ENCODE measurements around the gene NFAT5. TPM values are rescaled to one million over a fixed set of nuclear protein-coding genes. Genes with fewer than 3 reads are reported as not detected.
"Not testable (repeated sequence)": the region's sequence is repeated elsewhere in the genome, so short reads cannot be mapped to it uniquely, and the experiment has no call there.

The NFAT5 gene
- 13.9 TPM for total RNA-seq
- long read RNA-seq, partial matches to known transcripts, result 1 of 4 reads
- long read RNA-seq, other reads (novel, unspliced or antisense), result 3 of 4 reads

DNA sequence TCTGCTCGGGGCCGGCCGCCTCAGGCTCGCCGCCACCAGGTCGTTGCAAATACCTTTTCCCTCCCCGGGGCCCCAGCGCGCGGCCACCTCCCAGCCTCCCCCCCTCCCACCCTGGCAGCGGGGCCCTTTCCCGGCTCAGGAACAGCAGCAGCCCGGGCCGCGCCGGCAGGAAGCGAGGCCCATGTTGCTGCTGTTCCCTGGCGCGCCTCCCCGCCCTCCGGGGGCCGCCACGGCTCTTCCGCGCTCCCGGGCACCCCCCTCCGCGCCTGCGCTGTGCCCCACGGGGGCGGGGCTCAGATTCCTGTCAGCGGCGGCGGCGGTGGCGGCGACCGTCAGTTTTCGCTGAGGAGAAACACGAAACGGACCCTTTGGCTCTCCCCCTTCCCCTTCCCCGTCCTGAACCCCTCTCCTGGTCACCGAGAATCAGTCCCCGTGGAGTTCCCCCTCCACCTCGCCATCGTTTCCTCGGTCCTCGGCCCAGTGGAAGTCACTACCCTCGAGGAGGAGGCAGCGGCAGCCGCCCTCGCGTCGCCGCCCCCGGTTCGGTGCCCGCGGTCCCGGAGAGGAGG lies at the start of gene NFAT5:
Gene NFAT5, plus strand, starts transcription at position 296 of the 569 bp plus-strand sequence. CDS start 336 bp downstream, outside the sequence.
- peak within 1 kb of the TSS; percentile 99 for H3K27ac ChIP-seq (replicated peaks)
- intact Hi-C loops (cut with micrococcal nuclease), result loop anchor here (10.0 kb wide), 1 partner anchor 171 kb away; no protein-coding TSS in a partner anchor
- H3K27me3 ChIP-seq (ENCODE audit: low read depth), result no peaks in the 10 kb centered on the region
- no peaks in the 10 kb centered on the region for H3K36me3 ChIP-seq
- TF ChIP-seq, protein P1, sequence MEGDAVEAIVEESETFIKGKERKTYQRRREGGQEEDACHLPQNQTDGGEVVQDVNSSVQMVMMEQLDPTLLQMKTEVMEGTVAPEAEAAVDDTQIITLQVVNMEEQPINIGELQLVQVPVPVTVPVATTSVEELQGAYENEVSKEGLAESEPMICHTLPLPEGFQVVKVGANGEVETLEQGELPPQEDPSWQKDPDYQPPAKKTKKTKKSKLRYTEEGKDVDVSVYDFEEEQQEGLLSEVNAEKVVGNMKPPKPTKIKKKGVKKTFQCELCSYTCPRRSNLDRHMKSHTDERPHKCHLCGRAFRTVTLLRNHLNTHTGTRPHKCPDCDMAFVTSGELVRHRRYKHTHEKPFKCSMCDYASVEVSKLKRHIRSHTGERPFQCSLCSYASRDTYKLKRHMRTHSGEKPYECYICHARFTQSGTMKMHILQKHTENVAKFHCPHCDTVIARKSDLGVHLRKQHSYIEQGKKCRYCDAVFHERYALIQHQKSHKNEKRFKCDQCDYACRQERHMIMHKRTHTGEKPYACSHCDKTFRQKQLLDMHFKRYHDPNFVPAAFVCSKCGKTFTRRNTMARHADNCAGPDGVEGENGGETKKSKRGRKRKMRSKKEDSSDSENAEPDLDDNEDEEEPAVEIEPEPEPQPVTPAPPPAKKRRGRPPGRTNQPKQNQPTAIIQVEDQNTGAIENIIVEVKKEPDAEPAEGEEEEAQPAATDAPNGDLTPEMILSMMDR (IDR thresholded peaks at IDR 0.05; ENCODE audit: borderline replicate concordance), result no peak
- peak; percentile 89 for DNase-seq
- H3K9me3 ChIP-seq (replicated peaks), result no peaks in the 10 kb centered on the region
- peaks cover 59% of the 10 kb centered on the region for H3K4me1 ChIP-seq
- H3K4me3 ChIP-seq, result peak within 1 kb of the TSS; percentile 98

DNA sequence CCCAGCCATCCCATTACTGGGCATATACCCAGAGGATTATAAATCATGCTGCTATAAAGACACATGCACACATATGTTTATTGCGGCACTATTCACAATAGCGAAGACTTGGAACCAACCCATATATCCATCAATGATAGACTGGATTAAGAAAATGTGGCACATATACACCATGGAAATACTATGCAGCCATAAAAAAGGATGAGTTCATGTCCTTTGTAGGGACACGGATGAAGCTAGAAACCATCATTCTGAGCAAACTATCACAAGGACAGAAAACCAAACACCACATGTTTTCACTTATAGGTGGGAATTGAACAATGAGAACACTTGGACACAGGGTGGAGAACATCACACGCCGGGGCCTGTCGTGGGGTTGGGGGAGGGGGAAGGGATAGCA lies 47.9 kb upstream of the NFAT5 start:
- DNase-seq; H3K9me3 ChIP-seq (replicated peaks); H3K27ac ChIP-seq (replicated peaks); intact Hi-C loops (cut with micrococcal nuclease); H3K4me3 ChIP-seq; H3K27me3 ChIP-seq (ENCODE audit: low read depth); H3K4me1 ChIP-seq; H3K36me3 ChIP-seq: not testable (repeated sequence)

- H3K9me3 ChIP-seq (replicated peaks), result peaks cover 4% of the 10 kb centered on the region
- DNase-seq, result no peak
- H3K27me3 ChIP-seq (ENCODE audit: low read depth), result no peaks in the 10 kb centered on the region
- no peak overlapping the region for H3K4me3 ChIP-seq
- TF ChIP-seq, protein P1 (IDR thresholded peaks at IDR 0.05; ENCODE audit: borderline replicate concordance), result no peak
- H3K4me1 ChIP-seq, result no peaks in the 10 kb centered on the region
- intact Hi-C loops (cut with micrococcal nuclease), result no loop called here
- no peak overlapping the region for H3K27ac ChIP-seq (replicated peaks)
- no peaks in the 10 kb centered on the region for H3K36me3 ChIP-seq
Measured at GRCh38 chr16:69520413-69520799, 45.4 kb upstream of the NFAT5 start.

- TF ChIP-seq, protein P1 (IDR thresholded peaks at IDR 0.05; ENCODE audit: borderline replicate concordance), result no peak
- Histone ChIP-seq H3K4me3 (no peak overlapping the region), H3K36me3 (no peaks in the 10 kb centered on the region), H3K27me3 (ENCODE audit: low read depth) (no peaks in the 10 kb centered on the region), H3K4me1 (no peaks in the 10 kb centered on the region), H3K27ac (replicated peaks) (no peak overlapping the region), H3K9me3 (replicated peaks) (peaks cover 4% of the 10 kb centered on the region)
- intact Hi-C loops (cut with micrococcal nuclease), result no loop called here
- no peak for DNase-seq
Measured at GRCh38 chr16:69520800-69521602, 44.8 kb upstream of the NFAT5 start.

DNA sequence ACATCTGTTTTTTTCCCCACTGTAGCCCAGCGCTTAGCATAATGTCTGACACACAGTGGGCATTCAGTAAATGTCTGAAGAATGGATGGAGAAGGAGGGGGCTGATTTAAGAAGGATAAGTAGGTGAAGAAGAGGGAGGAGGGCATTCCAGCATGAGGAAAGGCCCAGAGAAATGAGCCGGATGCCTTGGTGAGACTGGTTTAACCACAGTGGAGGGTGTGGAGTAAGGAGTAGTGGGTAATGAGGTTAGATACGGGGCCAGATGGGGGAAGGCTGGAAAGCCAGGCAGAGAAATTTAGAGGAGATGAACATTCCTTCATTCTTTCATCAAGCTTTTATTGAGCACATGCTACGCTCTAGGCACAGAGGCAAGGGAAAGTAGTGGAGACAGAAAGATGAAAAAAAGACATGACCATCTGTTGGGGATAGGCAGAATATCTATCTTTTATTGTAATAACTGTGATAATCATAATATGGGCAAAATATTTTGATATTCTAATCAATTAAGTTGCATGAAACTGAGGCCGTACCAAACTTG lies 43.7 kb upstream of the NFAT5 start:
- TF ChIP-seq, protein P1 (IDR thresholded peaks at IDR 0.05; ENCODE audit: borderline replicate concordance), result no peak
- H3K27me3 ChIP-seq (ENCODE audit: low read depth), result no peaks in the 10 kb centered on the region
- H3K4me3 ChIP-seq, result no peak overlapping the region
- H3K4me1 ChIP-seq, result no peaks in the 10 kb centered on the region
- peaks cover under 1% of the 10 kb centered on the region for H3K9me3 ChIP-seq (replicated peaks)
- no peak overlapping the region for H3K27ac ChIP-seq (replicated peaks)
- no peaks in the 10 kb centered on the region for H3K36me3 ChIP-seq
- no peak for DNase-seq
- intact Hi-C loops (cut with micrococcal nuclease), result no loop called here

All from left ventricle myocardium inferior (tissue), 1 donor.